Measurements from ENCODE around the gene AKAP1.

AKAP1 gene

GRCh38 chr17:57073626-57074025, 11.4 kb upstream of the AKAP1 start:
- Histone ChIP-seq H3K27me3 (ENCODE audit: insufficient read depth, poor library complexity, severe bottlenecking) (peaks cover 5% of the 10 kb centered on the region), H3K27ac (ENCODE audit: poor library complexity, severe bottlenecking) (no peak overlapping the region), H3K4me3 (ENCODE audit: severe bottlenecking) (no peak overlapping the region), H3K36me3 (ENCODE audit: low read depth) (no peaks in the 10 kb centered on the region), H3K9me3 (ENCODE audit: severe bottlenecking) (no peaks in the 10 kb centered on the region), H3K4me1 (ENCODE audit: insufficient read depth, poor library complexity, severe bottlenecking) (no peaks in the 10 kb centered on the region)
- no peak for TF ChIP-seq CTCF (IDR thresholded peaks at IDR 0.05; ENCODE audit: poor library complexity, severe bottlenecking)
- no peak for DNase-seq (ENCODE audit: low spot score)
- ATAC-seq (ENCODE audit: low read depth), result no peak

GRCh38 chr17:57075193-57075592, 9.9 kb upstream of the AKAP1 start:
- no peaks in the 10 kb centered on the region for H3K36me3 ChIP-seq (ENCODE audit: low read depth)
- no peak overlapping the region for H3K27ac ChIP-seq (ENCODE audit: poor library complexity, severe bottlenecking)
- DNase-seq (ENCODE audit: low spot score) (no peak), ATAC-seq (ENCODE audit: low read depth) (no peak)
- H3K9me3 ChIP-seq (ENCODE audit: severe bottlenecking), result no peaks in the 10 kb centered on the region
- peaks cover 5% of the 10 kb centered on the region for H3K27me3 ChIP-seq (ENCODE audit: insufficient read depth, poor library complexity, severe bottlenecking)
- no peaks in the 10 kb centered on the region for H3K4me1 ChIP-seq (ENCODE audit: insufficient read depth, poor library complexity, severe bottlenecking)
- no peak for TF ChIP-seq CTCF (IDR thresholded peaks at IDR 0.05; ENCODE audit: poor library complexity, severe bottlenecking)
- H3K4me3 ChIP-seq (ENCODE audit: severe bottlenecking), result no peak overlapping the region

- no peak overlapping the region for H3K4me3 ChIP-seq (ENCODE audit: severe bottlenecking)
- no peaks in the 10 kb centered on the region for H3K4me1 ChIP-seq (ENCODE audit: insufficient read depth, poor library complexity, severe bottlenecking)
- no peak for DNase-seq (ENCODE audit: low spot score)
- H3K9me3 ChIP-seq (ENCODE audit: severe bottlenecking), result no peaks in the 10 kb centered on the region
- H3K36me3 ChIP-seq (ENCODE audit: low read depth), result no peaks in the 10 kb centered on the region
- peaks cover 5% of the 10 kb centered on the region for H3K27me3 ChIP-seq (ENCODE audit: insufficient read depth, poor library complexity, severe bottlenecking)
- ATAC-seq (ENCODE audit: low read depth), result no peak
- no peak for TF ChIP-seq CTCF (IDR thresholded peaks at IDR 0.05; ENCODE audit: poor library complexity, severe bottlenecking)
- no peak overlapping the region for H3K27ac ChIP-seq (ENCODE audit: poor library complexity, severe bottlenecking)
These were observed 9.3 kb upstream of the AKAP1 start for GRCh38 chr17:57075785-57076184.

GRCh38 chr17:57077000-57077399, 8.0 kb upstream of the AKAP1 start:
- Histone ChIP-seq H3K27me3 (ENCODE audit: insufficient read depth, poor library complexity, severe bottlenecking) (peaks cover 5% of the 10 kb centered on the region), H3K9me3 (ENCODE audit: severe bottlenecking) (no peaks in the 10 kb centered on the region), H3K4me1 (ENCODE audit: insufficient read depth, poor library complexity, severe bottlenecking) (no peaks in the 10 kb centered on the region), H3K4me3 (ENCODE audit: severe bottlenecking) (no peak overlapping the region), H3K27ac (ENCODE audit: poor library complexity, severe bottlenecking) (no peak overlapping the region), H3K36me3 (ENCODE audit: low read depth) (no peaks in the 10 kb centered on the region)
- no peak for ATAC-seq (ENCODE audit: low read depth)
- DNase-seq (ENCODE audit: low spot score), result no peak
- TF ChIP-seq CTCF (IDR thresholded peaks at IDR 0.05; ENCODE audit: poor library complexity, severe bottlenecking), result no peak

- H3K27me3 ChIP-seq (ENCODE audit: insufficient read depth, poor library complexity, severe bottlenecking), result peaks cover 5% of the 10 kb centered on the region
- ATAC-seq (ENCODE audit: low read depth) (no peak), DNase-seq (ENCODE audit: low spot score) (no peak)
- no peak overlapping the region for H3K27ac ChIP-seq (ENCODE audit: poor library complexity, severe bottlenecking)
- no peak overlapping the region for H3K4me3 ChIP-seq (ENCODE audit: severe bottlenecking)
- no peaks in the 10 kb centered on the region for H3K9me3 ChIP-seq (ENCODE audit: severe bottlenecking)
- H3K4me1 ChIP-seq (ENCODE audit: insufficient read depth, poor library complexity, severe bottlenecking), result no peaks in the 10 kb centered on the region
- no peak for TF ChIP-seq CTCF (IDR thresholded peaks at IDR 0.05; ENCODE audit: poor library complexity, severe bottlenecking)
- no peaks in the 10 kb centered on the region for H3K36me3 ChIP-seq (ENCODE audit: low read depth)
These were observed 6.8 kb upstream of the AKAP1 start for GRCh38 chr17:57078274-57078673.
